Lower leg skin (tissue), 3 donors: ENCODE results near the gene MDH1.
"Not testable (repeated sequence)": the region's sequence is repeated elsewhere in the genome, so short reads cannot be mapped to it uniquely, and the experiment has no call there.

Experiments used
- CTCF ChIP-seq, 3 donors: fragments of 450-650 bp; IDR thresholded peaks; one replicate each; pipeline ENCODE4 v1.5.1; 2016; ENCODE audit warnings: antibody characterized with exemption in 3 of 3, mild to moderate bottlenecking in 3 of 3, moderate library complexity in 2 of 3
- POLR2A ChIP-seq, 2 donors: fragments of 450-650 bp; IDR thresholded peaks; one replicate each; pipeline ENCODE4 v1.6.1; 2016 to 2017; ENCODE audit warnings: antibody characterized with exemption in 2 of 2, mild to moderate bottlenecking in 1 of 2, moderate library complexity in 1 of 2

GRCh38 chr2:63608865-63609264 lies 20.1 kb downstream of the MDH1 start:
- TF ChIP-seq CTCF, POLR2A (IDR thresholded peaks at IDR 0.05): not testable (repeated sequence)
